Fibroblast of villous mesenchyme (primary cell): ENCODE measurements around the gene GGTLC1. TPM values are rescaled to one million over a fixed set of nuclear protein-coding genes. Genes with fewer than 3 reads are reported as not detected.

Experiments
- DNase-seq: peaks from one replicate; pipeline ENCODE4 v3.0.0-alpha.2; 2010; ENCODE audit warnings: low read depth
- H3K4me3 ChIP-seq: 2 replicates; pipeline ENCODE4 v1.5.1; 2011; ENCODE audit warnings: low read depth, mild to moderate bottlenecking, low read length
- small RNA-seq: library from RNA; depleted of rRNA; stranded (forward); fragments of <200 nt; gene quantifications from one replicate; pipeline ENCODE3, GENCODE V24; 2012
- total RNA-seq: library from RNA; depleted of rRNA; stranded (reverse); fragments of >200 nt; gene quantifications from 2 replicates; pipeline ENCODE4 v1.2.3, GENCODE V29; 2012
- TF ChIP-seq, protein P1 (sequence below): IDR thresholded peaks from 2 replicates; pipeline ENCODE4 v1.5.1; 2012; ENCODE audit warnings: low read depth, mild to moderate bottlenecking, low read length; ENCODE audit not compliant: insufficient read depth

GGTLC1 gene
- total RNA-seq, 1 donor: not detected

DNA sequence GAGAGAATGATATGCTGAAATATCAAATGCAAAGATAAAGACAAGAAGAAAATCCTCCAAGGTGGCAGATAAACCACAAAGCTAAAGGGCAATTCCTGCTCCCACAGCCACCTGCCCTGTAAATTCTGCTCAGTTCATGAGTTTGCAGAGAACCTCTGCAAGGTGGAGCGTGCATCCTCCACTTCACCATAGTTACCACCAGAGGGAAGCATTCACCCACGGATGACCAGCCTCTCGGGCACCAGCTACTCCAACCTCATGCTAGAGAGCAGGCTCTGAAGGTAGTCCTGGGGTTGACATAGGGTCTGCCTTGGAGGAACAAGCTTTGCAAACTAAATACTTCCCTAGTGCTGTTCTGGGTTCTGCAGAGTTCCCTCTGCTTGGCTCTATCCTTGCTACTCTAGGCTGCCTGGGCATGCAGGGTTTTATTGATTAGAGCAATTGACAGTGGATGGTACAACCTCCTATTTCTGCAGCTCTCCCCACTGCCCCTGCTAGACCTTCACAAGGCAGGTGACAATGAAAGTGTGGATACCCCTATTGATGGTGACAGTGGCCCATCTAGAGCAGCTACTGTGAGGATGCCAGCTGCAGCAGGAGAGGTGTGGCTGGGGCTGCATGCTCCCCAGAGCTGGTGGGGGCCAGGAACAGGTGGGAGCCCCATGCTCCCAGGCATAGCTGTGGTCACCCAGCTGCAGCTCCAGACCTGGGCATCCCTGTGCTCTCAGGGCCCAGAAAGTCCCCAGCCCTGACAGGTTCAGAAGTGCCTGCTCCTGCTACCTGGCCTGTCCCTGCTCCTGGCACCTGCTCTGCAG, 51.1 kb downstream of the GGTLC1 start:
- H3K4me3 ChIP-seq: no peak overlapping the region
- peak; percentile 37 for DNase-seq
- TF ChIP-seq, protein P1, sequence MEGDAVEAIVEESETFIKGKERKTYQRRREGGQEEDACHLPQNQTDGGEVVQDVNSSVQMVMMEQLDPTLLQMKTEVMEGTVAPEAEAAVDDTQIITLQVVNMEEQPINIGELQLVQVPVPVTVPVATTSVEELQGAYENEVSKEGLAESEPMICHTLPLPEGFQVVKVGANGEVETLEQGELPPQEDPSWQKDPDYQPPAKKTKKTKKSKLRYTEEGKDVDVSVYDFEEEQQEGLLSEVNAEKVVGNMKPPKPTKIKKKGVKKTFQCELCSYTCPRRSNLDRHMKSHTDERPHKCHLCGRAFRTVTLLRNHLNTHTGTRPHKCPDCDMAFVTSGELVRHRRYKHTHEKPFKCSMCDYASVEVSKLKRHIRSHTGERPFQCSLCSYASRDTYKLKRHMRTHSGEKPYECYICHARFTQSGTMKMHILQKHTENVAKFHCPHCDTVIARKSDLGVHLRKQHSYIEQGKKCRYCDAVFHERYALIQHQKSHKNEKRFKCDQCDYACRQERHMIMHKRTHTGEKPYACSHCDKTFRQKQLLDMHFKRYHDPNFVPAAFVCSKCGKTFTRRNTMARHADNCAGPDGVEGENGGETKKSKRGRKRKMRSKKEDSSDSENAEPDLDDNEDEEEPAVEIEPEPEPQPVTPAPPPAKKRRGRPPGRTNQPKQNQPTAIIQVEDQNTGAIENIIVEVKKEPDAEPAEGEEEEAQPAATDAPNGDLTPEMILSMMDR: peak; percentile 74

Small RNA genes lying within 50 kb of the gene (small RNA-seq; reads per million reads assigned to genes)
- not detected for gene AL133466.1

Other genes with a start within 250 kb of the GGTLC1 start
- gene CST1, start 237.8 kb downstream of the GGTLC1 start, total RNA-seq: 3.9 and 11.3 TPM in 2 replicates
- gene CST2, start 162.1 kb downstream of the GGTLC1 start, total RNA-seq: not detected in 2 replicates
- not detected in 2 replicates for gene CST5, start 109.0 kb downstream of the GGTLC1 start, total RNA-seq